HL-60 (cell line): Measurements from ENCODE around the gene F8.

Experiments used
- DNase-seq, 2 experiments: peaks; one replicate each; pipeline ENCODE4 v3.0.0-alpha.2; 2010 to 2020; ENCODE audit warnings: low read depth in 1 of 2, low spot score in 1 of 2
- H3K27ac ChIP-seq: fragments of 250-450 bp; sonication (Bioruptor Pico); replicated peaks from 2 replicates; pipeline ENCODE4 v1.5.1; 2020; ENCODE audit warnings: mild to moderate bottlenecking, moderate library complexity
- H3K27me3 ChIP-seq: fragments of 250-450 bp; sonication (Bioruptor Pico); 2 replicates; pipeline ENCODE4 v1.5.1; 2021; ENCODE audit warnings: mild to moderate bottlenecking, moderate library complexity; ENCODE audit not compliant: insufficient read depth, poor library complexity, severe bottlenecking
- H3K4me3 ChIP-seq: replicated peaks from 2 replicates; pipeline ENCODE4 v1.5.1; 2011; ENCODE audit warnings: mild to moderate bottlenecking, control low read depth, low read length; ENCODE audit not compliant: insufficient read depth
- GABPA ChIP-seq: IDR thresholded peaks from 2 replicates; pipeline ENCODE4 v1.6.1; 2012; ENCODE audit warnings: low read depth
- POLR2AphosphoS5 ChIP-seq: IDR thresholded peaks from 2 replicates; pipeline ENCODE4 v1.6.1; 2012; ENCODE audit warnings: low read depth
- SPI1 ChIP-seq: IDR thresholded peaks from 2 replicates; pipeline ENCODE4 v1.6.1; 2012; ENCODE audit warnings: low read depth, mild to moderate bottlenecking, borderline replicate concordance
- TF ChIP-seq, protein P1 (sequence below): IDR thresholded peaks from 2 replicates; pipeline ENCODE4 v1.6.1; 2012; ENCODE audit warnings: low read depth; ENCODE audit not compliant: insufficient replicate concordance
- TF ChIP-seq, protein P2 (sequence below): IDR thresholded peaks from one replicate; pipeline ENCODE4 v1.5.1; 2011; ENCODE audit warnings: low read length, control low read depth, inconsistent platforms; ENCODE audit not compliant: insufficient read depth

The F8 gene

DNA sequence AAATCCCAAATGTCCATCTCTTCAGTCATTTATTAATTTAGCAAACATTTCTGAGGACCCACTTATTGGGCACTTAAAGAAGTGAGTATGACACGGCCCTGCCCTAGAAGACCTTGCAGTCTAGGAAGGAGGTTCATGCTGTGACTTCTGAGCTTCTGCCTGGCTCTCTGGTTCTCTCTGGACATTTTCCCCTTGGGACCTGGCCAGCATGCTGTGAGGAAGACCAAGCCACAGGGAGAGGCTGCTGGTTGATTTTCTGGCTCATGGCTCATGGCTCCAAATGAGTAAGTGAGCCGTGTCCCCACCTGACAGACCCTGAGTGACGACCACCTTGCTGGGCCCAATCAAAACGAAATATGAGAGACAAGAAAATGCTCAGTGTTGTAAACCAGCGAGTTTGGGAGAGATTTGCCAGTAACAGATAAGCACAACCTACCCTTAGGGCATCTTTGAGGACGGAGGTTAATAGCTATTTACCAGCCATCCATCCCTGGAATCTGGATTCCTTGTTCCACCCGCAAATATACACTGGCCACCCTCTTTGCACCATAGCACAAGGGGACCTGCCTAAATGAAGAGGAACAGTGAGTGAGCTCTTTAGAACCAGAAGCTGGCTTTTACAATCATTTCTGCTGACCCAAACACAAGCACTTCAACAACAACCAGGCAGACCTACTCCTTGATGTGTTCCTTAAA is 218.1 kb downstream of the F8 start:
- TF ChIP-seq, protein P1, sequence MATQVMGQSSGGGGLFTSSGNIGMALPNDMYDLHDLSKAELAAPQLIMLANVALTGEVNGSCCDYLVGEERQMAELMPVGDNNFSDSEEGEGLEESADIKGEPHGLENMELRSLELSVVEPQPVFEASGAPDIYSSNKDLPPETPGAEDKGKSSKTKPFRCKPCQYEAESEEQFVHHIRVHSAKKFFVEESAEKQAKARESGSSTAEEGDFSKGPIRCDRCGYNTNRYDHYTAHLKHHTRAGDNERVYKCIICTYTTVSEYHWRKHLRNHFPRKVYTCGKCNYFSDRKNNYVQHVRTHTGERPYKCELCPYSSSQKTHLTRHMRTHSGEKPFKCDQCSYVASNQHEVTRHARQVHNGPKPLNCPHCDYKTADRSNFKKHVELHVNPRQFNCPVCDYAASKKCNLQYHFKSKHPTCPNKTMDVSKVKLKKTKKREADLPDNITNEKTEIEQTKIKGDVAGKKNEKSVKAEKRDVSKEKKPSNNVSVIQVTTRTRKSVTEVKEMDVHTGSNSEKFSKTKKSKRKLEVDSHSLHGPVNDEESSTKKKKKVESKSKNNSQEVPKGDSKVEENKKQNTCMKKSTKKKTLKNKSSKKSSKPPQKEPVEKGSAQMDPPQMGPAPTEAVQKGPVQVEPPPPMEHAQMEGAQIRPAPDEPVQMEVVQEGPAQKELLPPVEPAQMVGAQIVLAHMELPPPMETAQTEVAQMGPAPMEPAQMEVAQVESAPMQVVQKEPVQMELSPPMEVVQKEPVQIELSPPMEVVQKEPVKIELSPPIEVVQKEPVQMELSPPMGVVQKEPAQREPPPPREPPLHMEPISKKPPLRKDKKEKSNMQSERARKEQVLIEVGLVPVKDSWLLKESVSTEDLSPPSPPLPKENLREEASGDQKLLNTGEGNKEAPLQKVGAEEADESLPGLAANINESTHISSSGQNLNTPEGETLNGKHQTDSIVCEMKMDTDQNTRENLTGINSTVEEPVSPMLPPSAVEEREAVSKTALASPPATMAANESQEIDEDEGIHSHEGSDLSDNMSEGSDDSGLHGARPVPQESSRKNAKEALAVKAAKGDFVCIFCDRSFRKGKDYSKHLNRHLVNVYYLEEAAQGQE, result no peak
- TF ChIP-seq SPI1 (no peak), POLR2AphosphoS5 (no peak), GABPA (no peak)
- TF ChIP-seq, protein P2, sequence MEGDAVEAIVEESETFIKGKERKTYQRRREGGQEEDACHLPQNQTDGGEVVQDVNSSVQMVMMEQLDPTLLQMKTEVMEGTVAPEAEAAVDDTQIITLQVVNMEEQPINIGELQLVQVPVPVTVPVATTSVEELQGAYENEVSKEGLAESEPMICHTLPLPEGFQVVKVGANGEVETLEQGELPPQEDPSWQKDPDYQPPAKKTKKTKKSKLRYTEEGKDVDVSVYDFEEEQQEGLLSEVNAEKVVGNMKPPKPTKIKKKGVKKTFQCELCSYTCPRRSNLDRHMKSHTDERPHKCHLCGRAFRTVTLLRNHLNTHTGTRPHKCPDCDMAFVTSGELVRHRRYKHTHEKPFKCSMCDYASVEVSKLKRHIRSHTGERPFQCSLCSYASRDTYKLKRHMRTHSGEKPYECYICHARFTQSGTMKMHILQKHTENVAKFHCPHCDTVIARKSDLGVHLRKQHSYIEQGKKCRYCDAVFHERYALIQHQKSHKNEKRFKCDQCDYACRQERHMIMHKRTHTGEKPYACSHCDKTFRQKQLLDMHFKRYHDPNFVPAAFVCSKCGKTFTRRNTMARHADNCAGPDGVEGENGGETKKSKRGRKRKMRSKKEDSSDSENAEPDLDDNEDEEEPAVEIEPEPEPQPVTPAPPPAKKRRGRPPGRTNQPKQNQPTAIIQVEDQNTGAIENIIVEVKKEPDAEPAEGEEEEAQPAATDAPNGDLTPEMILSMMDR, result no peak
- H3K4me3 ChIP-seq, result peak overlapping the region; percentile 64
- no peaks in the 10 kb centered on the region for H3K27me3 ChIP-seq
- DNase-seq, result no peak
- peak overlapping the region; percentile 82 for H3K27ac ChIP-seq

DNA sequence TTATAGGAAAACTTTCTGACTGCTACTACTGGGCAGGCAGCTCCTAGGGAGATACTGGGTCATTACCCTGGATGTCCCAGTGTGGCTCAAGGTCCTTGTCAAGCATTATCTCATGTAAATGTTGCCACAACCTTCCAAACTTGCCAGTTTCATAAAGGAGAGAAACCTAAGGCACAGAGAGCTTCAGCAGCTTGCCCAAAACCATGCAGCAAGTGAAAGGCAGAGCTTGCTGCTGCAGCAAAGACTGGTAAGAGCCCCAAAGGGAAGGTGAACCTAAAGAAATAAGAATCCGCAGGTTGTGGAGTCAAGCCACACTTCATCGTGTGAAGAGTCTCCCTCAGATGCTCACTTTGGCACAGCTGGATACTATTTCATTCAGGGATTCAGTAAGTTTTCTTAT is 219.6 kb downstream of the F8 start:
- H3K27ac ChIP-seq, result peak overlapping the region; percentile 82

DNA sequence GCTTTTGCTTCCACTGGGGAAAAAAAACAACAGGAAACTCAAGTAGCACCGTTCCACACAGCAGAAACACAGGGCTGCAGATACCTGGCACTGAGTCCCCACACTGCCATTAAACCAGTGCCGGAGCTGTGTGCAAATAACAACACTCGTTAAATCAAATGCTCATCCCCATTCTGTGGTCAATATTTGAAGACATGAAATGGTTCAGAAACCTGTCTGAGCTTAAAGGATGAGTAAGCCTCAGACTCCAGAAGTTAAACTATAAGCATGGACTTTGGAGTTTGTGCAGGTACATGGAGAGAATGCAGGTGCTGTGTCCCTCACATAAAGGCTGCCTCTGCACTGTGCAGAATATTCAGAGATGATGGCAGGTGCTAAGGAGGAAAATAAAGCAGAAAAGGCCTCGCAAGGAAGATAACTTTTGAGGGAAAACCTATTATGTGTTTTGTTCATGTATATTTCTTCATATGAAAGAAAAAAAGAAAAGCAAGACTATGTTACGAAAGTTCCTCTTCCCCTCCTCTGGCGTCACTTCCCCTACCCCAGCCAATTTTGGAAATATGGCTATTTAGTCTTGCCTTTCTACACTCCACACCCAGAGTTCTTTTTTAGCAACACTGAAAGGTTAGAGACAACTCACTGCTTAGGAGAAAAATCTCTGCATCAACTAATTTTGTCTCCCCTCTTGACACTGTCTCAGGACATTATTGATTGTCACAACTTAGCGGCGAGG is 221.9 kb downstream of the F8 start:
- Histone ChIP-seq H3K27me3 (no peaks in the 10 kb centered on the region), H3K4me3 (no peak overlapping the region), H3K27ac (peak overlapping the region; percentile 82)
- peak in 1 of 2 experiments; percentile 59 for DNase-seq
- TF ChIP-seq SPI1 (peak; percentile 72), GABPA (0 out of 2 replicates have a peak, but pooled peaks have one; percentile 42)
- TF ChIP-seq, protein P1, result no peak

More for the DNA sequence above, 219.6 kb downstream of the F8 start:
- TF ChIP-seq POLR2AphosphoS5 (no peak), GABPA (no peak), SPI1 (no peak)
- TF ChIP-seq, protein P2, result no peak
- TF ChIP-seq, protein P1, result no peak
- Histone ChIP-seq H3K4me3 (no peak overlapping the region), H3K27me3 (no peaks in the 10 kb centered on the region)
- DNase-seq, result no peak
